GM19035 (cell line): Measurements from ENCODE around the gene FHOD1.

ENCODE experiments used
- ATAC-seq: cut with Tn5 transposase; IDR thresholded peaks from one replicate; pipeline ENCODE4 v1.9.1; 2021; ENCODE audit not compliant: unreplicated experiment

The FHOD1 gene

GRCh38 chr16:67179421-67180080, 67.7 kb downstream of the FHOD1 start:
- no peak for ATAC-seq
